PFSK-1 (cell line): Measurements from ENCODE around the gene MCUB.

Source experiments
- FOXP2 ChIP-seq: optimal IDR thresholded peaks from 2 replicates; pipeline ENCODE3; 2011; ENCODE audit warnings: borderline replicate concordance, control low read depth, inconsistent platforms; ENCODE audit not compliant: insufficient read depth; ENCODE audit errors: extremely low read length, extremely low read depth
- POLR2AphosphoS5 ChIP-seq: IDR thresholded peaks from 2 replicates; pipeline ENCODE4 v1.6.1; 2012; ENCODE audit warnings: low read depth, mild to moderate bottlenecking, control low read depth, low read length, moderate library complexity
- REST ChIP-seq, 2 experiments: IDR thresholded peaks; 2 replicates each; pipeline versions ENCODE4 v1.6.1 to v1.8.0; 2011 to 2012; ENCODE audit warnings: low read depth in 2 of 2, low read length in 2 of 2, control low read depth in 1 of 2, inconsistent platforms in 1 of 2, mild to moderate bottlenecking in 1 of 2, moderate library complexity in 1 of 2; ENCODE audit not compliant: insufficient read depth in 1 of 2
- SIN3A ChIP-seq: IDR thresholded peaks from 2 replicates; pipeline ENCODE4 v1.6.1; 2012; ENCODE audit warnings: mild to moderate bottlenecking, low read length, moderate library complexity, borderline replicate concordance; ENCODE audit not compliant: insufficient read depth
- TAF1 ChIP-seq: IDR thresholded peaks from 2 replicates; pipeline ENCODE4 v1.6.1; 2012; ENCODE audit warnings: low read length, control low read depth, borderline replicate concordance; ENCODE audit not compliant: insufficient read depth

Gene MCUB

GRCh38 chr4:109571494-109571893 is 11.4 kb downstream of the MCUB start:
- TF ChIP-seq SIN3A = no peak

GRCh38 chr4:109572154-109572553 is 12.1 kb downstream of the MCUB start:
- TF ChIP-seq POLR2AphosphoS5 (no peak), FOXP2 (no peak), REST (IDR thresholded peaks at IDR 0.05; ENCODE audit: insufficient read depth in 1 of 2, low read depth in 2 of 2, low read length in 2 of 2) (no peak), TAF1 (no peak), SIN3A (no peak)

- TF ChIP-seq POLR2AphosphoS5 (no peak), TAF1 (no peak), FOXP2 (no peak), SIN3A (no peak), REST (IDR thresholded peaks at IDR 0.05; ENCODE audit: insufficient read depth in 1 of 2, low read depth in 2 of 2, low read length in 2 of 2) (no peak)
Observed at GRCh38 chr4:109574443-109574850, 14.4 kb downstream of the MCUB start.

- TF ChIP-seq POLR2AphosphoS5 (no peak), FOXP2 (no peak), TAF1 (no peak)
Observed at GRCh38 chr4:109574931-109575804, 15.1 kb downstream of the MCUB start.

- TF ChIP-seq FOXP2 (peak; percentile 17), REST (IDR thresholded peaks at IDR 0.05; ENCODE audit: insufficient read depth in 1 of 2, low read depth in 2 of 2, low read length in 2 of 2) (0 out of 4 replicates have a peak, but pooled peaks of 1 of the 2 experiments have one; percentile 34), TAF1 (peak; percentile 28; the same call in 1 of the 2 replicates), POLR2AphosphoS5 (peak; percentile 31; the same call in 1 of the 2 replicates), SIN3A (peak; percentile 81; the same call in 1 of the 2 replicates)
Observed at GRCh38 chr4:109576462-109576861, 16.4 kb downstream of the MCUB start.

- TF ChIP-seq FOXP2 (no peak), TAF1 (no peak), REST (IDR thresholded peaks at IDR 0.05; ENCODE audit: insufficient read depth in 1 of 2, low read depth in 2 of 2, low read length in 2 of 2) (no peak), POLR2AphosphoS5 (no peak), SIN3A (no peak)
Observed at GRCh38 chr4:109578846-109579245, 18.8 kb downstream of the MCUB start.
